Colonic mucosa (tissue), 4 donors: Measurements from ENCODE around the gene PSG1. TPM values are rescaled to one million over a fixed set of nuclear protein-coding genes. Genes with fewer than 3 reads are reported as not detected.
"Not testable (repeated sequence)": the region's sequence is repeated elsewhere in the genome, so short reads cannot be mapped to it uniquely, and the experiment has no call there.

Source experiments
- DNase-seq: peaks from one replicate; pipeline ENCODE4 v3.0.0-alpha.2; 2020
- H3K27ac ChIP-seq: fragments of 200-600 bp; one replicate; pipeline ENCODE4 v1.8.0; 2021
- H3K27me3 ChIP-seq: fragments of 200-600 bp; one replicate; pipeline ENCODE4 v1.8.0; 2021
- H3K36me3 ChIP-seq: fragments of 200-600 bp; one replicate; pipeline ENCODE4 v1.8.0; 2021
- H3K4me1 ChIP-seq: fragments of 200-600 bp; one replicate; pipeline ENCODE4 v1.8.0; 2021; ENCODE audit warnings: mild to moderate bottlenecking
- H3K4me3 ChIP-seq: fragments of 200-600 bp; one replicate; pipeline ENCODE4 v1.8.0; 2021
- H3K9ac ChIP-seq, 2 donors: one replicate each; pipeline ENCODE4 v1.7.0; 2013; ENCODE audit warnings: control low read depth in 2 of 2, low read depth in 2 of 2, low read length in 2 of 2
- H3K9me3 ChIP-seq: fragments of 200-600 bp; one replicate; pipeline ENCODE4 v1.8.0; 2021
- CTCF ChIP-seq: fragments of 200-600 bp; IDR thresholded peaks from one replicate; pipeline ENCODE4 v1.8.0; 2022; ENCODE audit warnings: antibody characterized with exemption, mild to moderate bottlenecking
- intact Hi-C: fragments of 100-400 bp; cut with DNase I; formaldehyde crosslinking; loops from one replicate; pipeline ENCODE4 v1.14.1; 2022
- total RNA-seq, 2 donors: library from RNA; stranded (reverse); fragmentation: NEBNext Ultra II Directional in 1 of 2; extraction: Animal tissue kit (Norgen Biotek cat#: 25700) in 1 of 2; gene quantifications; one replicate each; pipeline ENCODE4 v1.2.1, GENCODE V29; 2021
- donor health status: healthy.
- donor health status: DM: no; HTN: no; CAD: no.
- donor health status: DM: no; HTN: no; CAD: no.

Gene PSG1
- total RNA-seq, 2 donors from 2014 or later, result not detected

GRCh38 chr19:42880621-42881020, 1.1 kb upstream of the PSG1 start:
- H3K9me3 ChIP-seq, H3K27me3 ChIP-seq, H3K4me1 ChIP-seq, H3K9ac ChIP-seq, DNase-seq, H3K36me3 ChIP-seq, H3K4me3 ChIP-seq, H3K27ac ChIP-seq, intact Hi-C loops: not testable (repeated sequence)

- H3K27ac ChIP-seq, H3K9ac ChIP-seq, H3K4me3 ChIP-seq, intact Hi-C loops, H3K9me3 ChIP-seq, H3K4me1 ChIP-seq, DNase-seq, H3K27me3 ChIP-seq, H3K36me3 ChIP-seq: not testable (repeated sequence)
Observed at GRCh38 chr19:42876596-42876995, 2.9 kb downstream of the PSG1 start.

- H3K27me3 ChIP-seq, H3K4me1 ChIP-seq, H3K27ac ChIP-seq, H3K9me3 ChIP-seq, H3K4me3 ChIP-seq, intact Hi-C loops, H3K36me3 ChIP-seq, DNase-seq, H3K9ac ChIP-seq: not testable (repeated sequence)
Observed at GRCh38 chr19:42875881-42876280, 3.6 kb downstream of the PSG1 start.

- H3K27ac ChIP-seq, H3K9me3 ChIP-seq, H3K9ac ChIP-seq, H3K4me3 ChIP-seq, H3K36me3 ChIP-seq, H3K27me3 ChIP-seq, H3K4me1 ChIP-seq, DNase-seq, intact Hi-C loops: not testable (repeated sequence)
Observed at GRCh38 chr19:42874901-42875813, 4.4 kb downstream of the PSG1 start.

- H3K4me1 ChIP-seq, H3K4me3 ChIP-seq, H3K27ac ChIP-seq, DNase-seq, intact Hi-C loops, H3K36me3 ChIP-seq, H3K9me3 ChIP-seq, H3K9ac ChIP-seq, H3K27me3 ChIP-seq: not testable (repeated sequence)
Observed at GRCh38 chr19:42874136-42874535, 5.4 kb downstream of the PSG1 start.

- Histone ChIP-seq H3K4me3 (no peak overlapping the region), H3K4me1 (no peaks in the 10 kb centered on the region), H3K27me3 (no peaks in the 10 kb centered on the region), H3K9ac (no peak overlapping the region), H3K27ac (no peak overlapping the region), H3K36me3 (no peaks in the 10 kb centered on the region), H3K9me3 (no peaks in the 10 kb centered on the region)
- intact Hi-C loops, result no loop called here
- no peak for TF ChIP-seq CTCF
- DNase-seq, result no peak
Observed at GRCh38 chr19:42872608-42873007, 6.9 kb downstream of the PSG1 start.

GRCh38 chr19:42857544-42857867, 22.0 kb downstream of the PSG1 start:
- no peaks in the 10 kb centered on the region for H3K9me3 ChIP-seq
- TF ChIP-seq CTCF, result no peak
- H3K36me3 ChIP-seq, result no peaks in the 10 kb centered on the region
- H3K9ac ChIP-seq, result no peak overlapping the region
- no peak for DNase-seq
- H3K27ac ChIP-seq, result no peak overlapping the region
- intact Hi-C loops, result no loop called here
- no peak overlapping the region for H3K4me3 ChIP-seq
- H3K4me1 ChIP-seq, result no peaks in the 10 kb centered on the region
- H3K27me3 ChIP-seq, result no peaks in the 10 kb centered on the region

- H3K27me3 ChIP-seq, H3K9me3 ChIP-seq, H3K4me1 ChIP-seq, H3K27ac ChIP-seq, H3K4me3 ChIP-seq, DNase-seq, intact Hi-C loops, H3K36me3 ChIP-seq, H3K9ac ChIP-seq: not testable (repeated sequence)
Observed at GRCh38 chr19:42856866-42857543, 22.5 kb downstream of the PSG1 start.

GRCh38 chr19:42854745-42855144, 24.8 kb downstream of the PSG1 start:
- H3K27me3 ChIP-seq, H3K9me3 ChIP-seq, DNase-seq, H3K27ac ChIP-seq, H3K4me3 ChIP-seq, intact Hi-C loops, H3K4me1 ChIP-seq, H3K36me3 ChIP-seq, H3K9ac ChIP-seq: not testable (repeated sequence)

GRCh38 chr19:42853231-42853630, 26.3 kb downstream of the PSG1 start:
- H3K27me3 ChIP-seq, intact Hi-C loops, H3K9me3 ChIP-seq, H3K36me3 ChIP-seq, H3K4me1 ChIP-seq, H3K9ac ChIP-seq, H3K27ac ChIP-seq, H3K4me3 ChIP-seq, DNase-seq: not testable (repeated sequence)

- H3K9me3 ChIP-seq, H3K36me3 ChIP-seq, DNase-seq, H3K27me3 ChIP-seq, H3K27ac ChIP-seq, H3K4me3 ChIP-seq, H3K9ac ChIP-seq, intact Hi-C loops, H3K4me1 ChIP-seq: not testable (repeated sequence)
Observed at GRCh38 chr19:42852821-42853220, 26.7 kb downstream of the PSG1 start.
